Measurements from ENCODE around the gene LRRC51.

- no peak for TF ChIP-seq REST (IDR thresholded peaks at IDR 0.05; ENCODE audit: insufficient read depth in 1 of 2, low read depth in 2 of 2, low read length in 2 of 2)
- TF ChIP-seq POLR2AphosphoS5 (IDR thresholded peaks at IDR 0.05; ENCODE audit: low read depth, low read length): 0 out of 2 replicates have a peak, but pooled peaks have one; percentile 11
- no peak for TF ChIP-seq TAF1 (IDR thresholded peaks at IDR 0.05; ENCODE audit: borderline replicate concordance, insufficient read depth, low read length)
Measured at GRCh38 chr11:72069787-72070251, 10.8 kb upstream of the LRRC51 start.
